CD8-positive, alpha-beta memory T cell (primary cell): Measurements from ENCODE around the gene PPIH. TPM values are rescaled to one million over a fixed set of nuclear protein-coding genes. Genes with fewer than 3 reads are reported as not detected.
"Not testable (repeated sequence)": the region's sequence is repeated elsewhere in the genome, so short reads cannot be mapped to it uniquely, and the experiment has no call there.

ENCODE experiments used
- CTCF ChIA-PET: fragments of 350-600 bp; sonication (Branson Sonifier 250); formaldehyde crosslinking; loops from one replicate; lab custom pipeline; 2021; ENCODE audit warnings: antibody characterized with exemption; lab: Charles Lee
- POLR2A ChIA-PET: fragments of 350-600 bp; sonication (Branson Sonifier 250); formaldehyde crosslinking; loops from one replicate; lab custom pipeline; 2021; ENCODE audit warnings: antibody characterized with exemption; lab: Charles Lee
- DNase-seq, 5 donors: peaks; one replicate each; pipeline versions ENCODE4 v3.0.0 to v3.0.0-alpha.2; 2020 to 2022; ENCODE audit warnings: mixed read lengths in 1 of 5
- H3K27ac ChIP-seq: one replicate; pipeline ENCODE4 v1.7.0; 2013; ENCODE audit warnings: low read depth, mild to moderate bottlenecking, low read length, moderate library complexity
- H3K27me3 ChIP-seq: 2 replicates; pipeline ENCODE4 v1.7.0; 2013; ENCODE audit warnings: low read length, mild to moderate bottlenecking; ENCODE audit not compliant: insufficient read depth, poor library complexity, severe bottlenecking
- H3K36me3 ChIP-seq: 2 replicates; pipeline ENCODE4 v1.7.0; 2013; ENCODE audit warnings: mild to moderate bottlenecking, low read length, moderate library complexity; ENCODE audit not compliant: insufficient read depth
- H3K4me1 ChIP-seq: 2 replicates; pipeline ENCODE4 v1.7.0; 2013; ENCODE audit warnings: mild to moderate bottlenecking, low read length, moderate library complexity; ENCODE audit not compliant: insufficient read depth
- H3K4me3 ChIP-seq: 2 replicates; pipeline ENCODE4 v1.7.0; 2013; ENCODE audit warnings: mild to moderate bottlenecking, low read length
- H3K9me3 ChIP-seq: 2 replicates; pipeline ENCODE4 v1.7.0; 2013; ENCODE audit warnings: mild to moderate bottlenecking, low read length
- H3K27ac Mint-ChIP-seq, 8 donors: one replicate each; pipeline ENCODE4 v1.8.0; 2020 to 2021; ENCODE audit warnings: mixed read lengths in 8 of 8, mild to moderate bottlenecking in 6 of 8, inconsistent platforms in 3 of 8, moderate library complexity in 3 of 8
- H3K27me3 Mint-ChIP-seq, 2 donors: one replicate each; pipeline ENCODE4 v1.8.0; 2020 to 2021; ENCODE audit warnings: mixed read lengths in 2 of 2, mild to moderate bottlenecking in 1 of 2, moderate library complexity in 1 of 2
- H3K36me3 Mint-ChIP-seq, 3 donors: one replicate each; pipeline ENCODE4 v1.8.0; 2020 to 2021; ENCODE audit warnings: mixed read lengths in 3 of 3, inconsistent platforms in 1 of 3, mild to moderate bottlenecking in 1 of 3
- H3K4me1 Mint-ChIP-seq, 3 donors: one replicate each; pipeline ENCODE4 v1.8.0; 2020 to 2021; ENCODE audit warnings: mixed read lengths in 3 of 3, inconsistent platforms in 1 of 3, mild to moderate bottlenecking in 1 of 3
- H3K4me3 Mint-ChIP-seq, 7 donors: one replicate each; pipeline ENCODE4 v1.8.0; 2020 to 2021; ENCODE audit warnings: mixed read lengths in 7 of 7, mild to moderate bottlenecking in 6 of 7, moderate library complexity in 4 of 7, inconsistent platforms in 2 of 7
- H3K9me3 Mint-ChIP-seq, 5 donors: one replicate each; pipeline ENCODE4 v1.8.0; 2020 to 2022; ENCODE audit warnings: mixed read lengths in 5 of 5, mild to moderate bottlenecking in 3 of 5, moderate library complexity in 2 of 5, inconsistent platforms in 1 of 5
- polyA plus RNA-seq: library from polyadenylated mRNA; unstranded; fragments of 300-500 nt; fragmentation: Illumina TruSeq; gene quantifications from one replicate; pipeline ENCODE4 v1.2.3, GENCODE V29; 2021
- total RNA-seq, 2 experiments: library from RNA; stranded (reverse); gene quantifications; one replicate each; pipeline ENCODE4 v1.2.3, GENCODE V29; 2021

Gene PPIH
- total and polyA plus RNA-seq, 3 experiments from 2014 or later, result 82.0 to 117 (median 95.9) TPM

- Mint-ChIP-seq H3K36me3 (peaks cover 3 to 66% (median 6%) of the 10 kb centered on the region in 3 donors), H3K27me3 (no peaks in the 10 kb centered on the region), H3K27ac (peak overlapping the region in 7 of 8 donors; percentile 2 to 57 (median 49)), H3K4me1 (peaks cover 70 to 83% (median 78%) of the 10 kb centered on the region in 3 donors), H3K4me3 (peak overlapping the region in 4 of 7 donors; percentile 4 to 26 (median 6)), H3K9me3 (no peaks in the 10 kb centered on the region)
- no peak for DNase-seq
- Histone ChIP-seq H3K4me1 (peaks cover 51% of the 10 kb centered on the region), H3K9me3 (no peaks in the 10 kb centered on the region), H3K4me3 (no peak overlapping the region), H3K27ac (no peak overlapping the region), H3K27me3 (no peaks in the 10 kb centered on the region), H3K36me3 (peaks cover 30% of the 10 kb centered on the region)
- POLR2A ChIA-PET, result no interaction called here
- CTCF ChIA-PET, result interaction anchor here (1.8 kb wide), 1 partner anchor 10 kb away, joined by 5 read pairs; the partner anchor contains the start of gene YBX1
Observed at GRCh38 chr1:42692911-42693310, 34.7 kb downstream of the PPIH start.

- POLR2A ChIA-PET, result no interaction called here
- Mint-ChIP-seq H3K27ac (peak overlapping the region in 5 of 8 donors; percentile 1 to 68 (median 58)), H3K4me1 (peaks cover 22 to 37% (median 28%) of the 10 kb centered on the region in 3 donors), H3K27me3 (no peaks in the 10 kb centered on the region), H3K4me3 (no peak overlapping the region), H3K9me3 (no peaks in the 10 kb centered on the region), H3K36me3 (peaks cover 3 to 97% (median 32%) of the 10 kb centered on the region in 3 donors)
- no peak overlapping the region for H3K27ac ChIP-seq
- DNase-seq, result no peak
- CTCF ChIA-PET, result no interaction called here
- no peaks in the 10 kb centered on the region for H3K27me3 ChIP-seq
- no peak overlapping the region for H3K4me3 ChIP-seq
- no peaks in the 10 kb centered on the region for H3K9me3 ChIP-seq
- peaks cover 67% of the 10 kb centered on the region for H3K36me3 ChIP-seq
- no peaks in the 10 kb centered on the region for H3K4me1 ChIP-seq
Observed at GRCh38 chr1:42698081-42698813, 40.0 kb downstream of the PPIH start.

- POLR2A ChIA-PET, result no interaction called here
- Histone ChIP-seq H3K27me3 (no peaks in the 10 kb centered on the region), H3K27ac (no peak overlapping the region), H3K36me3 (peaks cover 68% of the 10 kb centered on the region), H3K4me3 (no peak overlapping the region), H3K9me3 (no peaks in the 10 kb centered on the region), H3K4me1 (no peaks in the 10 kb centered on the region)
- H3K27me3 Mint-ChIP-seq, result no peaks in the 10 kb centered on the region
- CTCF ChIA-PET, result no interaction called here
- no peak for DNase-seq
- H3K4me3 Mint-ChIP-seq, result no peak overlapping the region
- H3K9me3 Mint-ChIP-seq, result no peaks in the 10 kb centered on the region
- H3K4me1 Mint-ChIP-seq, result peaks cover 11 to 19% (median 11%) of the 10 kb centered on the region in 3 donors
- H3K36me3 Mint-ChIP-seq, result peaks cover 3 to 95% (median 41%) of the 10 kb centered on the region in 3 donors
- peak overlapping the region in 1 of 8 donors; percentile 33 for H3K27ac Mint-ChIP-seq
Observed at GRCh38 chr1:42700006-42700405, 41.8 kb downstream of the PPIH start.

- Mint-ChIP-seq H3K36me3 (peaks cover 4 to 90% (median 37%) of the 10 kb centered on the region in 3 donors), H3K9me3 (no peaks in the 10 kb centered on the region), H3K4me3 (no peak overlapping the region), H3K27me3 (no peaks in the 10 kb centered on the region), H3K4me1 (peaks cover 0 to 9% (median 2%) of the 10 kb centered on the region in 3 donors), H3K27ac (peak overlapping the region in 2 of 8 donors; percentile 40 to 58)
- no peak overlapping the region for H3K4me3 ChIP-seq
- POLR2A ChIA-PET, result no interaction called here
- no peaks in the 10 kb centered on the region for H3K4me1 ChIP-seq
- no peaks in the 10 kb centered on the region for H3K27me3 ChIP-seq
- CTCF ChIA-PET, result no interaction called here
- peaks cover 28% of the 10 kb centered on the region for H3K36me3 ChIP-seq
- DNase-seq, result no peak
- no peak overlapping the region for H3K27ac ChIP-seq
- H3K9me3 ChIP-seq, result no peaks in the 10 kb centered on the region
Observed at GRCh38 chr1:42703888-42704464, 45.8 kb downstream of the PPIH start.

GRCh38 chr1:42712808-42713207 is 54.6 kb downstream of the PPIH start:
- H3K36me3 ChIP-seq, CTCF ChIA-PET, H3K4me1 ChIP-seq, H3K27ac Mint-ChIP-seq, H3K27me3 Mint-ChIP-seq, H3K27ac ChIP-seq, H3K27me3 ChIP-seq, DNase-seq, H3K4me3 Mint-ChIP-seq, H3K4me3 ChIP-seq, POLR2A ChIA-PET: not testable (repeated sequence)
- Mint-ChIP-seq H3K36me3 (peaks cover 33 to 72% (median 69%) of the 10 kb centered on the region in 3 donors), H3K9me3 (peaks cover 19 to 28% (median 26%) of the 10 kb centered on the region in 5 donors), H3K4me1 (peaks cover 12 to 22% (median 21%) of the 10 kb centered on the region in 3 donors)
- H3K9me3 ChIP-seq, result peaks cover 12% of the 10 kb centered on the region

- no peak overlapping the region for H3K4me3 Mint-ChIP-seq
- Histone ChIP-seq H3K36me3 (peaks cover 5% of the 10 kb centered on the region), H3K9me3 (peaks cover 12% of the 10 kb centered on the region), H3K27me3 (no peaks in the 10 kb centered on the region), H3K4me3 (no peak overlapping the region), H3K27ac (no peak overlapping the region), H3K4me1 (no peaks in the 10 kb centered on the region)
- H3K4me1 Mint-ChIP-seq, result peaks cover 12 to 21% (median 19%) of the 10 kb centered on the region in 3 donors
- CTCF ChIA-PET, result no interaction called here
- peaks cover 30 to 71% (median 71%) of the 10 kb centered on the region in 3 donors for H3K36me3 Mint-ChIP-seq
- H3K9me3 Mint-ChIP-seq, result peaks cover 19 to 28% (median 26%) of the 10 kb centered on the region in 5 donors
- H3K27ac Mint-ChIP-seq, result no peak overlapping the region
- DNase-seq, result no peak
- POLR2A ChIA-PET, result no interaction called here
- H3K27me3 Mint-ChIP-seq, result no peaks in the 10 kb centered on the region
Observed at GRCh38 chr1:42713293-42713692, 55.1 kb downstream of the PPIH start.

GRCh38 chr1:42714441-42714840 is 56.2 kb downstream of the PPIH start:
- H3K4me3 ChIP-seq, H3K36me3 ChIP-seq, H3K4me3 Mint-ChIP-seq, CTCF ChIA-PET, POLR2A ChIA-PET, H3K27me3 Mint-ChIP-seq, H3K27ac ChIP-seq, H3K4me1 ChIP-seq, DNase-seq, H3K27ac Mint-ChIP-seq, H3K27me3 ChIP-seq: not testable (repeated sequence)
- peaks cover 12 to 21% (median 15%) of the 10 kb centered on the region in 3 donors for H3K4me1 Mint-ChIP-seq
- H3K36me3 Mint-ChIP-seq, result peaks cover 31 to 69% (median 67%) of the 10 kb centered on the region in 3 donors
- peaks cover 19 to 28% (median 26%) of the 10 kb centered on the region in 5 donors for H3K9me3 Mint-ChIP-seq
- peaks cover 12% of the 10 kb centered on the region for H3K9me3 ChIP-seq

GRCh38 chr1:42720868-42721267 is 62.6 kb downstream of the PPIH start:
- CTCF ChIA-PET, result no interaction called here
- H3K27me3 Mint-ChIP-seq, result no peaks in the 10 kb centered on the region
- no peaks in the 10 kb centered on the region for H3K9me3 Mint-ChIP-seq

More at GRCh38 chr1:42720868-42721267, 62.6 kb downstream of the PPIH start:
- H3K27ac ChIP-seq, result no peak overlapping the region
- no peaks in the 10 kb centered on the region for H3K27me3 ChIP-seq
- no peak overlapping the region for H3K4me3 ChIP-seq
- Mint-ChIP-seq H3K36me3 (peaks cover 9 to 23% (median 21%) of the 10 kb centered on the region in 3 donors), H3K27ac (no peak overlapping the region), H3K4me1 (peaks cover 0 to 2% (median 0%) of the 10 kb centered on the region in 3 donors), H3K4me3 (no peak overlapping the region)
- H3K9me3 ChIP-seq, result no peaks in the 10 kb centered on the region
- no peaks in the 10 kb centered on the region for H3K36me3 ChIP-seq
- DNase-seq, result no peak
- no peaks in the 10 kb centered on the region for H3K4me1 ChIP-seq
- POLR2A ChIA-PET, result no interaction called here
